Activated T-cell treated with anti-CD3 and anti-CD28 coated beads for 48 hours (primary cell): ENCODE measurements around the gene CLEC4G.
A peak's percentile ranks its signal among the peaks of the same experiment; 100 is the strongest.

ENCODE experiments used
- DNase-seq: peaks from one replicate; pipeline ENCODE4 v3.0.0-alpha.2; 2020; ENCODE audit warnings: low read depth

CLEC4G gene

GRCh38 chr19:7697721-7698287 lies 34.1 kb downstream of the CLEC4G start:
- no peak for DNase-seq

- DNase-seq, result no peak
Observed at GRCh38 chr19:7694499-7694898, 37.4 kb downstream of the CLEC4G start.

- no peak for DNase-seq
Observed at GRCh38 chr19:7692417-7693088, 39.4 kb downstream of the CLEC4G start.

DNA sequence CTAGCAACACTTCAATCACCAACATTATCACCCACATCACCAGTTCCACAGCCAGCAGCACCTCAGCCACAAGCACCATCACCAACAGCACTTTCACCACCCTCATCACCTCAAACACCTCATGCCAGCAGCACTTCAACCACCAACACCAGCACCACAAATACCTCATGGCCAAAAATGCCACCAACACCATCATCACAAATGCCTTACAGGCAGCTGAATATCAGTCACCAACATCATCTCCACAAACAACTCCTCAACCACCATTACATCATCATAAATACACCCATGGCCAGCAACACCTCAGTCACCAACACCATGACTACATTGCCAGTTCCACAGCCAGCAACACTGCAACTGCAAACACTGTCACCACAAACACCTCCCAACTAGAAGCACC lies 40.4 kb downstream of the CLEC4G start:
- DNase-seq, result no peak

GRCh38 chr19:7690779-7691258 lies 41.1 kb downstream of the CLEC4G start:
- no peak for DNase-seq

DNA sequence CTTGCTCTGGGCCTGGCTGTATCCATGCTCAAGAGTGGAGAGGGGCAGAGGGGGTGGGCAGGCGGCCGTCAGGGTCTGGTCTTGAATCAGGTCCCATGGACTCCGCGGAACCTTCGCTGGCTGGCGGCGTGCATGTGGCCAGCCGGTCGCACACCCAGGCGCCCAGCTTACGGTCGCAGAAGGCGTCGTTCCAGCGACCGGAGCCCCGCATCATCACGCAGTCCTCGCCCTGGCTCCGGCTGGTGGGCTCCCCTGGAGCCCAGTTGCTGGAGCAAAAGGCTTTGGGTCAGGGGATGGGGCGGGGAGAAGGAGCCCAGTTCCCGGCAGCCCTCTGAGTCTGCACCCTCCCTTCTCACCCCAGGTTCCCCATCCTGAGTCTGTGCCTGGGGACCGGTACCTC lies 42.7 kb downstream of the CLEC4G start:
- DNase-seq, result no peak

DNA sequence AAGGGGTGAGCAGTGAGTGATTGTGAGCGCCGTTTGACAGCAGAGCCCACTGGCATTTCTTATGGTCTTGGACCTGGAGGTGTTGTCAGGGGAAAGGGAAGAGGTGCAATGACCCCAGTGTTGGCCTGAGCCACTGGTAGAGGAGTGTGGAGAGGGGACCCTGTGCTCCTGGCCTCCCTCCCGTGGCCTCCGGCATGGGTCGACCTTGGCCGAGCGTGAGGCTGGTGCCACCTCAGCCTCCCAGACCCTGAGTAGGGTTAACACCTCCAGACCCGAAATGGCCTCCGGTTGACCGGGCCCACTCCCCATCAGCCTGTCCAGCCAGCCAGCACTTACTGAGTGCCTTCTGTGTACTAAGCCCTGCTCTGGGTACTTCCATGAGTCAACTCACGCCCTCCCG lies 44.7 kb downstream of the CLEC4G start:
- DNase-seq, result no peak

GRCh38 chr19:7685546-7686445 lies 46.1 kb downstream of the CLEC4G start:
- DNase-seq, result no peak

- DNase-seq, result no peak
Observed at GRCh38 chr19:7682175-7682855, 49.6 kb downstream of the CLEC4G start.

- DNase-seq, result peak; percentile 78
Observed at GRCh38 chr19:7681340-7682174, 50.4 kb downstream of the CLEC4G start.

- peak; percentile 89 for DNase-seq
Observed at GRCh38 chr19:7680606-7681339, 51.1 kb downstream of the CLEC4G start, which contains the start of gene TRAPPC5. Gene TRAPPC5, plus strand, starts transcription at chr19:7680833. Its CDS starts 1,421 bp downstream, at chr19:7682254.

DNA sequence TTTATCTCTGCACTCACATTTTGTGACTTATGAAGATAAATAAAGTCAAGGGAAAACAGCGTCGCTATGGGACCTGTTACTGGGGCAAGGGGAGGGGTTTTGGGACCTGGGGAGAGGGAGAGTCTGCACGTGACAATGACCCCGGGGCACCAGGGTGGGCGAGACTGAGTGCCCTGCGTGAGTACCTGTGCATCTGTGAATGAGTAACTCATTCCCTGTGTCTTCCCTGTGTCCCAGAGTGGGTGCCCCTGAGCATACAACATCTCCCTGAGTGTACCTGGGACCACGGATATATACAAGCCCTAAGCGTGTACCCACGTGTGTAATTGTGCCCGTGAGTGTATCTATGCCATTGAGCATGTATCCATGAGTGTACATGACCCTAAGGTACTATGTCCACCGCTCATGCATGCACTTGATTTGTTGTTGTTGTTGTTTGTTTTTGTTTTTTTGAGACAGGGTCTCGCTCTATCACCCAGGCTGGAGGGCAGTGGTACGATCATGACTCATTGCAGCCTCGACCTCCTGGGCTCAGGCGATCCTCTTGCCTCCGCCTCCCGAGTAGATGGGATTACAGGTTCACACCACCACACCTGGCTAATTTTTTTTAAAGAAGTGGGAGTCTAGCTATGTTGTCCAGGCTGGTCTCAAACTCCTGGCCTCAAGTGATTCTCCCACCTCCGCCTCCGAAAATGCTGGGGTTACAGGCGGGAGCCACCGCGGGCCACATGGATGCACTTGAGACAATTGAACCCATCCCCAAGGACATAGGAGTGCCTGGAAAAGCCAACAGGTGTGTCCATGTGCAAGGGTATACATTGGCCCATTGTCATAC lies 51.9 kb downstream of the CLEC4G start:
- DNase-seq, result no peak

GRCh38 chr19:7678971-7679751 lies 52.7 kb downstream of the CLEC4G start:
- no peak for DNase-seq
